ENCODE results near the gene TACC2. TPM values are rescaled to one million over a fixed set of nuclear protein-coding genes. Genes with fewer than 3 reads are reported as not detected.
A peak's percentile ranks its signal among the peaks of the same experiment; 100 is the strongest.
"Not testable (repeated sequence)": the region's sequence is repeated elsewhere in the genome, so short reads cannot be mapped to it uniquely, and the experiment has no call there.

TACC2 gene
- total RNA-seq, 1 donor from 2014 or later = 76.4 TPM

GRCh38 chr10:122020226-122020625, 31.3 kb downstream of the TACC2 start:
- intact Hi-C loops (cut with DNase I) = no loop called here
- no peaks in the 10 kb centered on the region for H3K36me3 ChIP-seq
- H3K4me1 ChIP-seq = peaks cover 12% of the 10 kb centered on the region
- DNase-seq (ENCODE audit: extremely low spot score in 2 of 2) = no peak
- no peak for TF ChIP-seq POLR2A (IDR thresholded peaks at IDR 0.05)
- no peak for TF ChIP-seq CTCF (IDR thresholded peaks at IDR 0.05)
- TF ChIP-seq POLR2AphosphoS5 (IDR thresholded peaks at IDR 0.05; ENCODE audit: insufficient read depth in 1 of 2, low read depth in 1 of 2) = no peak
- no peaks in the 10 kb centered on the region for H3K9me3 ChIP-seq
- H3K27me3 ChIP-seq = no peaks in the 10 kb centered on the region
- peak overlapping the region in 1 of 2 donors; percentile 23 for H3K4me3 ChIP-seq
- H3K27ac ChIP-seq = peak overlapping the region; percentile 67

DNA sequence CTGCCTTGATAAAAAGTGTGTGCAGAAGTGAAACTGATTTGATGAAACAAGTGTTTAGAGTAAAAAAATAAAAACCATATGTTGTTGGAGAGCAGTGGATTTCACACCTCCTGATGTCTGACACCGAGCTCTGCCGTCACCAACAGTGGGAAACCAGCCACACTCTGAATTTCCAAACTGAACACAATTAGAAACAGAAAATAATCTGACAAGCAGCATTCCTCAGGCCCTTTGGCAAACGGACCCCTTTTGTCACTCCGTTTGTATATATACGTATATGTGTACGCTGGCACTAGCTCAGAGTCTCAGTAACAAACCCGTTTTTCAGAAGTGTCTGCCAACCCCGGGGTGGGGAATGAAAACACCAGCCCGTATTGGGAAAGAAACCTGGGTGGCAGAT, 32.4 kb downstream of the TACC2 start:
- peak overlapping the region; percentile 67 for H3K27ac ChIP-seq
- DNase-seq (ENCODE audit: extremely low spot score in 2 of 2) = no peak

DNA sequence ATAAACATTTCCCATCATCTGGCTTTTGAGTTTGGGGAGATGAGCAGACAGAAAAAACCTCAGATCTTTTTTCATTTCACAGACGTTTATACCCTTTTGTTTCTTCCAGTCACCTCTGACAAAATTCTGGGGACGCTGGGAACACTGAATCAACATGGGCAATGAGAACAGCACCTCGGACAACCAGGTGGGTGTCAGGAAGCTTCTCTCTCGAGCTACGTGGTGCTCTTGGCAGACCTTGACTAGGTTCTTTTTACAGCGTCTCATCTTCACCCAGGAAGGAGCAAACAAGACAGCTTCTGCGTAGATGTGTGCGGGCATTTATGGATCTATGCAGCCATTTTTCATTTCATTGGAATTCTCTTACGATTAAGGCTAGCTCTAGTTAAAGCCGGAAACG, 32.9 kb downstream of the TACC2 start:
- Histone ChIP-seq H3K4me3 (peak overlapping the region in 1 of 2 donors; percentile 15), H3K9me3 (no peaks in the 10 kb centered on the region), H3K4me1 (peaks cover 12% of the 10 kb centered on the region), H3K36me3 (no peaks in the 10 kb centered on the region), H3K27me3 (no peaks in the 10 kb centered on the region), H3K27ac (peak overlapping the region; percentile 67)
- intact Hi-C loops (cut with DNase I) = no loop called here
- TF ChIP-seq POLR2A (IDR thresholded peaks at IDR 0.05) (no peak), CTCF (IDR thresholded peaks at IDR 0.05) (no peak), POLR2AphosphoS5 (IDR thresholded peaks at IDR 0.05; ENCODE audit: insufficient read depth in 1 of 2, low read depth in 1 of 2) (no peak)
- no peak for DNase-seq (ENCODE audit: extremely low spot score in 2 of 2)

More for the DNA sequence above, 32.4 kb downstream of the TACC2 start:
- intact Hi-C loops (cut with DNase I) = no loop called here
- H3K9me3 ChIP-seq = no peaks in the 10 kb centered on the region
- no peaks in the 10 kb centered on the region for H3K36me3 ChIP-seq
- TF ChIP-seq POLR2A (IDR thresholded peaks at IDR 0.05) (no peak), CTCF (IDR thresholded peaks at IDR 0.05) (no peak), POLR2AphosphoS5 (IDR thresholded peaks at IDR 0.05; ENCODE audit: insufficient read depth in 1 of 2, low read depth in 1 of 2) (no peak)
- H3K27me3 ChIP-seq = no peaks in the 10 kb centered on the region
- H3K4me1 ChIP-seq = peaks cover 12% of the 10 kb centered on the region
- H3K4me3 ChIP-seq = peak overlapping the region in 1 of 2 donors; percentile 15

- intact Hi-C loops (cut with DNase I) = no loop called here
- Histone ChIP-seq H3K4me3 (no peak overlapping the region), H3K36me3 (no peaks in the 10 kb centered on the region), H3K27me3 (no peaks in the 10 kb centered on the region), H3K9me3 (no peaks in the 10 kb centered on the region), H3K4me1 (peaks cover 12% of the 10 kb centered on the region), H3K27ac (peak overlapping the region; percentile 67)
- DNase-seq (ENCODE audit: extremely low spot score in 2 of 2) = no peak
- TF ChIP-seq CTCF (IDR thresholded peaks at IDR 0.05) (no peak), POLR2A (IDR thresholded peaks at IDR 0.05) (no peak)
These were observed 33.3 kb downstream of the TACC2 start for GRCh38 chr10:122022276-122022675.

DNA sequence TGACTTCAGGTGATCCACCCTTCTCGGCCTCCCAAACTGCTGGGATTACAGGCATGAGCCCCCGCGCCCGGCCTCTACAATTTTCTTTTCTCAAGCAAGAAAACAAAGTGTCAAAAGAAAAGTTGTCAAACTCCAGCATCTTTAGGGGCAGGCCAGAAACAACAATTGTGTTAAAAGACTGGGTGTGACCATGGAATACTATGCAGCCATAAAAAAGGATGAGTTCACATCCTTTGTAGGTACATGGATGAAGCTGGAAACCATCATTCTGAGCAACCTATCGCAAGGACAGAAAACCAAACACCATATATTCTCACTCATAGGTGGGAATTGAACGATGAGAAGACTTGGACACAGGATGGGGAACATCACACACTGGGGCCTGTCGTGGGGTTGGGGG, 34.3 kb downstream of the TACC2 start:
- DNase-seq (ENCODE audit: extremely low spot score in 2 of 2); H3K9me3 ChIP-seq; H3K4me3 ChIP-seq; H3K27me3 ChIP-seq; H3K27ac ChIP-seq; intact Hi-C loops (cut with DNase I); H3K36me3 ChIP-seq; H3K4me1 ChIP-seq: not testable (repeated sequence)

All from vagina (tissue), 2 donors.